HepG2 (cell line): ENCODE results near the gene AGPAT3. TPM values are rescaled to one million over a fixed set of nuclear protein-coding genes. Genes with fewer than 3 reads are reported as not detected.

Source experiments
- ATAC-seq: fragments of 200-7000 bp; cut with Tn5 transposase; 3 replicates; pipeline ENCODE4 v1.9.1; 2020; ENCODE audit warnings: mild to moderate bottlenecking, moderate library complexity
- BruUV-seq: library from RNA; stranded (reverse); fragments of 400-500 nt; replicated peaks from 2 replicates; lab custom pipeline; 2021; lab: Mats Ljungman, UMichigan
- CTCF ChIA-PET: fragments of 300-600 bp; formaldehyde crosslinking; extraction: SDS; loops from one replicate; lab custom pipeline; 2021; ENCODE audit warnings: low total read pairs, inconsistent platforms, low intra/inter-chr PET ratio; lab: Yijun Ruan, JAX
- POLR2A ChIA-PET: fragments of 350-600 bp; sonication (Branson Sonifier 250); formaldehyde crosslinking; loops from one replicate; lab custom pipeline; 2020; ENCODE audit warnings: antibody characterized with exemption, inconsistent platforms; lab: Yijun Ruan, JAX
- DNase-seq: peaks from one replicate; pipeline ENCODE4 v3.0.0-alpha.2; 2015; ENCODE audit warnings: low spot score
- FAIRE-seq: peaks from 3 replicates; lab custom pipeline; 2011; peaks lifted over from hg19 to GRCh38; lab: Jason Lieb, UNC
- H2AFZ ChIP-seq: one replicate; pipeline ENCODE4 v1.6.1; 2011; ENCODE audit warnings: low read length, inconsistent platforms
- H3K27ac ChIP-seq: fragments of 300-600 bp; 3 replicates; pipeline ENCODE4 v1.8.0; 2011; ENCODE audit warnings: mixed run types, mild to moderate bottlenecking, mixed read lengths, low read length, inconsistent platforms; ENCODE audit not compliant: insufficient read depth; ENCODE audit errors: extremely low read length
- H3K27me3 ChIP-seq, 2 experiments: fragments of 200-600 bp in 1 of 2; 2 replicates in 1 of 2; 3 replicates in 1 of 2; pipeline versions ENCODE4 v1.6.0 to v1.8.0; 2011; ENCODE audit warnings: low read length in 2 of 2, mild to moderate bottlenecking in 2 of 2, moderate library complexity in 2 of 2, inconsistent platforms in 1 of 2; ENCODE audit not compliant: insufficient read depth in 2 of 2, control insufficient read depth in 1 of 2
- H3K36me3 ChIP-seq, 2 experiments: fragments of 200-600 bp in 1 of 2; replicated peaks in 1 of 2; 2 replicates in 1 of 2; 3 replicates in 1 of 2; pipeline versions ENCODE4 v1.5.1 to v1.8.0; 2011; ENCODE audit warnings: low read length in 2 of 2, inconsistent platforms in 1 of 2; ENCODE audit not compliant: insufficient read depth in 2 of 2, control insufficient read depth in 1 of 2
- H3K4me1 ChIP-seq: 2 replicates; pipeline ENCODE4 v1.5.1; 2012; ENCODE audit warnings: low read length, inconsistent platforms; ENCODE audit not compliant: insufficient read depth
- H3K4me2 ChIP-seq: 2 replicates; pipeline ENCODE4 v1.6.0; 2011; ENCODE audit warnings: low read depth, low read length, inconsistent platforms
- H3K4me3 ChIP-seq, 3 experiments: fragments of 200-600 bp in 1 of 3; sonication (generic), shearing (Covaris generic) in 1 of 3; replicated peaks in 1 of 3; 2 replicates each; pipeline ENCODE4 v1.5.1; 2011 to 2016; ENCODE audit warnings: low read length in 3 of 3, inconsistent platforms in 2 of 3, low read depth in 2 of 3, mild to moderate bottlenecking in 2 of 3, control low read depth in 1 of 3, mixed read lengths in 1 of 3; ENCODE audit not compliant: insufficient read depth in 1 of 3
- H3K79me2 ChIP-seq: one replicate; pipeline ENCODE4 v1.6.1; 2011; ENCODE audit warnings: low read length, inconsistent platforms; ENCODE audit not compliant: insufficient read depth
- H3K9ac ChIP-seq: 2 replicates; pipeline ENCODE4 v1.6.0; 2011; ENCODE audit warnings: mild to moderate bottlenecking, low read depth, low read length, inconsistent platforms; ENCODE audit not compliant: insufficient read depth
- H3K9me3 ChIP-seq: 2 replicates; pipeline ENCODE4 v1.5.1; 2012; ENCODE audit warnings: mild to moderate bottlenecking, low read length
- H4K20me1 ChIP-seq: 2 replicates; pipeline ENCODE4 v1.6.0; 2011; ENCODE audit warnings: inconsistent platforms, mild to moderate bottlenecking, low read length, moderate library complexity; ENCODE audit not compliant: insufficient read depth
- FOXJ3 ChIP-seq: sonication (generic); formaldehyde crosslinking; IDR thresholded peaks from 2 replicates; pipeline ENCODE4 v1.4.0; 2020; ENCODE audit warnings: missing genetic modification reagents, mild to moderate bottlenecking, borderline replicate concordance
- FOXM1 ChIP-seq: sonication (generic); formaldehyde crosslinking; IDR thresholded peaks from 2 replicates; pipeline ENCODE4 v1.5.0; 2020; ENCODE audit warnings: missing genetic modification reagents
- HNF4G ChIP-seq, 2 experiments: sonication (generic) in 1 of 2; formaldehyde crosslinking in 1 of 2; IDR thresholded peaks; 2 replicates each; pipeline versions ENCODE4 v1.4.0 to v1.6.1; 2011 to 2020; ENCODE audit warnings: borderline replicate concordance in 2 of 2, low read depth in 2 of 2, mild to moderate bottlenecking in 2 of 2, low read length in 1 of 2, missing genetic modification reagents in 1 of 2, moderate library complexity in 1 of 2
- MATR3 ChIP-seq: sonication (generic); formaldehyde crosslinking; IDR thresholded peaks from 2 replicates; pipeline ENCODE4 v1.4.0; 2020; ENCODE audit warnings: missing genetic modification reagents
- MED1 ChIP-seq: sonication (generic); formaldehyde crosslinking; IDR thresholded peaks from 2 replicates; pipeline ENCODE4 v1.4.0; 2020; ENCODE audit warnings: missing genetic modification reagents
- PAXIP1 ChIP-seq: sonication (generic); formaldehyde crosslinking; conservative IDR thresholded peaks from 2 replicates; pipeline ENCODE4 v1.4.0; 2020; ENCODE audit warnings: mild to moderate bottlenecking, missing genetic modification reagents, moderate library complexity
- RARA ChIP-seq: IDR thresholded peaks from 2 replicates; pipeline ENCODE4 v1.6.1; 2016; ENCODE audit warnings: missing genetic modification reagents, missing compliant biosample characterization
- SAP130 ChIP-seq: IDR thresholded peaks from 2 replicates; pipeline ENCODE4 v1.6.1; 2016; ENCODE audit warnings: low read depth
- SPEN ChIP-seq: sonication (generic); formaldehyde crosslinking; IDR thresholded peaks from 2 replicates; pipeline ENCODE4 v1.5.1; 2020; ENCODE audit warnings: low read depth, mild to moderate bottlenecking, missing genetic modification reagents
- TBX2 ChIP-seq: sonication (generic); formaldehyde crosslinking; IDR thresholded peaks from 2 replicates; pipeline ENCODE4 v1.5.0; 2020; ENCODE audit warnings: missing genetic modification reagents, mild to moderate bottlenecking, borderline replicate concordance
- TBX3 ChIP-seq: fragments of 450-650 bp; IDR thresholded peaks from 2 replicates; pipeline ENCODE4 v1.6.1; 2017; ENCODE audit warnings: antibody characterized with exemption, mild to moderate bottlenecking, inconsistent platforms, borderline replicate concordance
- THRA ChIP-seq: sonication (generic); formaldehyde crosslinking; IDR thresholded peaks from 2 replicates; pipeline ENCODE4 v1.4.0; 2020; ENCODE audit warnings: missing genetic modification reagents, borderline replicate concordance
- ZFP1 ChIP-seq: IDR thresholded peaks from 2 replicates; pipeline ENCODE4 v1.6.1; 2016
- ZNF234 ChIP-seq: sonication (generic); formaldehyde crosslinking; conservative IDR thresholded peaks from 2 replicates; pipeline ENCODE4 v1.5.1; 2020; ENCODE audit warnings: mild to moderate bottlenecking, missing genetic modification reagents
- ZNF343 ChIP-seq: sonication (generic); formaldehyde crosslinking; IDR thresholded peaks from 2 replicates; pipeline ENCODE4 v1.4.0; 2020; ENCODE audit warnings: mild to moderate bottlenecking, missing genetic modification reagents
- ZNF503 ChIP-seq: sonication (generic); formaldehyde crosslinking; IDR thresholded peaks from 2 replicates; pipeline ENCODE4 v1.4.0; 2020; ENCODE audit warnings: missing genetic modification reagents
- ZNF546 ChIP-seq: sonication (generic); formaldehyde crosslinking; conservative IDR thresholded peaks from 2 replicates; pipeline ENCODE4 v1.8.1; 2023; ENCODE audit warnings: mild to moderate bottlenecking, missing genetic modification reagents
- ZSCAN31 ChIP-seq: sonication (generic); formaldehyde crosslinking; IDR thresholded peaks from 2 replicates; pipeline ENCODE4 v1.5.0; 2020; ENCODE audit warnings: low read depth, mild to moderate bottlenecking, missing genetic modification reagents
- WGBS: methylation state at CpG from one replicate; pipeline ENCODE4 v1.1.6; 2017; ENCODE audit warnings: low lambda C conversion rate; 5-methylcytosine and 5-hydroxymethylcytosine counted together
- in situ Hi-C: cut with HindIII; loops from 2 replicates; pipeline ENCODE4 v1.10.0; 2017; ENCODE audit warnings: low pct_unique_long_range_greater_than_20kb; ENCODE audit not compliant: extremely low pct_ligation_motif_present
- intact Hi-C: fragments of 100-400 bp; cut with micrococcal nuclease; formaldehyde crosslinking; loops from one replicate; pipeline ENCODE4 v1.10.0; 2022; ENCODE audit not compliant: unreplicated experiment
- polyA plus RNA-seq, 8 experiments: library from polyadenylated mRNA; depleted of rRNA in 3 of 8; stranded (reverse) in 7 of 8; unstranded in 1 of 8; fragments of >200 nt; fragmentation: Illumina TruSeq in 4 of 8; extraction: Trizol in 4 of 8; gene quantifications; 2 replicates each; pipeline versions ENCODE4 v1.2.1 to v1.2.3, GENCODE V29; 2011 to 2016; ENCODE audit warnings: low read depth in 4 of 8, missing spikeins in 1 of 8, mixed read lengths in 1 of 8; ENCODE audit not compliant: insufficient read depth in 1 of 8
- total RNA-seq, 5 experiments: library from RNA; depleted of rRNA; stranded (reverse); fragments of >200 nt; fragmentation: Illumina TruSeq; extraction: Trizol; gene quantifications; 2 replicates each; pipeline ENCODE4 v1.2.3, GENCODE V29; 2016; ENCODE audit warnings: low read depth in 1 of 5

AGPAT3 gene
- total and polyA plus RNA-seq, 2 of the 13 experiments (the other 11 are each of a cell fraction or from before 2014, with no cell fraction given), result 32.2 to 54.4 TPM

- BruUV-seq, result no TSS peak
- no peak overlapping the region for H2AFZ ChIP-seq
- peaks cover 59% of the 10 kb centered on the region for H3K4me1 ChIP-seq
- H3K27ac ChIP-seq, result peak overlapping the region; percentile 38
- DNase-seq (peak; percentile 61), FAIRE-seq (peak; percentile 77), ATAC-seq (peak; percentile 91)
- ChIA-PET CTCF (no interaction called here), POLR2A (no interaction called here)
- peak overlapping the region; percentile 22; the same call in 1 of the 2 replicates for H3K4me2 ChIP-seq
- intact Hi-C loops, result no loop called here
- no peak overlapping the region for H3K9ac ChIP-seq
- in situ Hi-C loops, result no loop called here
- peaks cover 85% of the 10 kb centered on the region for H3K79me2 ChIP-seq
- H3K36me3 ChIP-seq, result no peaks in the 10 kb centered on the region; a peak in 1 of 5 replicates
- H3K9me3 ChIP-seq, result no peaks in the 10 kb centered on the region
- H3K4me3 ChIP-seq, result no peak overlapping the region
- no peaks in the 10 kb centered on the region for H3K27me3 ChIP-seq
- WGBS, result 4% methylated on average over 1 of the region's 1 CpG
- peaks cover 21% of the 10 kb centered on the region for H4K20me1 ChIP-seq
- TF ChIP-seq FOXM1 (CRISPR knock-in tag) (no peak), MATR3 (CRISPR knock-in tag) (no peak), ZFP1 (no peak), ZNF546 (CRISPR knock-in tag) (no peak), TBX3 (no peak), ZNF343 (CRISPR knock-in tag) (no peak), SPEN (no peak), THRA (CRISPR knock-in tag) (0 out of 2 replicates have a peak, but pooled peaks have one; percentile 15), ZNF234 (no peak), HNF4G (IDR thresholded peaks at IDR 0.05; ENCODE audit: borderline replicate concordance, low read depth, low read length) (peak; percentile 65), HNF4G (CRISPR knock-in tag; IDR thresholded peaks at IDR 0.05; ENCODE audit: borderline replicate concordance, low read depth) (no peak), FOXJ3 (CRISPR knock-in tag) (0 out of 2 replicates have a peak, but pooled peaks have one; percentile 15), RARA (CRISPR knock-in tag) (peak; percentile 63), TBX2 (CRISPR knock-in tag) (no peak), MED1 (peak; percentile 44; the same call in 1 of the 2 replicates), ZNF503 (CRISPR knock-in tag) (no peak), PAXIP1 (CRISPR knock-in tag) (peak; percentile 54; the same call in 1 of the 2 replicates), ZSCAN31 (CRISPR knock-in tag) (no peak), SAP130 (CRISPR knock-in tag) (peak; percentile 70)
Observed at GRCh38 chr21:44021064-44021463, 156.0 kb downstream of the AGPAT3 start.
